GM12874 (cell line): Measurements from ENCODE around the gene INO80D.

Experiments
- TF ChIP-seq, protein P1 (sequence below): IDR thresholded peaks from 2 replicates; pipeline ENCODE4 v1.5.1; 2011; ENCODE audit warnings: low read depth, mild to moderate bottlenecking, control low read depth, low read length, moderate library complexity; ENCODE audit not compliant: insufficient read depth

INO80D gene

DNA sequence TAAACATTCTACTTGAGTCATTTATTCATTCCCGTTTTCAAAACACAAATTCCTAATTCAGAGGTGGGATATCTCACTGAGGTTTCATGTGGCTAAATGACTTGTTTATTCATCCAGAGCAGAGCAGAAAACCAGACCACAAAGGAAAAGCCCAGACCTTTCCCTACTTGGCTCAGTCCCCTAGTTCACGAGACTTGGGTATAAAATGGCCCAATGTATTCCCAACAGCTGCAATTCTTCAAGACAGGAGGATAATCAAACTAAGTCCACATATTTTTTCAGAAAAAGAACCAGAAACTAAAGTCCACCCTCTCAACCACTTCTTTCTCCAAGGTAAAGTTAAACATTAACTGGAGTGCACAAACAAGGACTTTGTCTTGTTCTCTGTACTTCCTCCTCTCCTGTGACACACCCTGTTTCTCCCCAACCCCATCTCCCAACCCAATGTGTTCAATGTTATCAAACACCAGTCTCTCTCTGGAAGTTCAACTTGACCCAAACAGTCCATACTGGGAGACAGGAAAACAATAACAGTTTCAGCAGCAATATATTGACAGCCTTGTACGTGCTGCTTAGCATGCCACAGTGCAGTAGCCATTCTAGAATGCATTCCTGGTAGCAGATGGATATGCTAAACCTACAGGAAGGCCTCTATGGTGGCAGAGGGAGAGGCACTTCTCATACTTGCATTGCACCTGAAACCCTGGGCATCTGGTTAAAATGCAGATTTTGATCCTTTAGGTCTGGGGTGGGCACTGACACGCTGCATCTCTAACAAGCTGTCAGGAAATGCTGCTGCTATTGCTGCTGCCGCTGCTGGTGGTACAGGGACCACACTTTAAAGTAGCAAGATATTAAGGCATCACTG lies 110.7 kb downstream of the INO80D start:
- TF ChIP-seq, protein P1, sequence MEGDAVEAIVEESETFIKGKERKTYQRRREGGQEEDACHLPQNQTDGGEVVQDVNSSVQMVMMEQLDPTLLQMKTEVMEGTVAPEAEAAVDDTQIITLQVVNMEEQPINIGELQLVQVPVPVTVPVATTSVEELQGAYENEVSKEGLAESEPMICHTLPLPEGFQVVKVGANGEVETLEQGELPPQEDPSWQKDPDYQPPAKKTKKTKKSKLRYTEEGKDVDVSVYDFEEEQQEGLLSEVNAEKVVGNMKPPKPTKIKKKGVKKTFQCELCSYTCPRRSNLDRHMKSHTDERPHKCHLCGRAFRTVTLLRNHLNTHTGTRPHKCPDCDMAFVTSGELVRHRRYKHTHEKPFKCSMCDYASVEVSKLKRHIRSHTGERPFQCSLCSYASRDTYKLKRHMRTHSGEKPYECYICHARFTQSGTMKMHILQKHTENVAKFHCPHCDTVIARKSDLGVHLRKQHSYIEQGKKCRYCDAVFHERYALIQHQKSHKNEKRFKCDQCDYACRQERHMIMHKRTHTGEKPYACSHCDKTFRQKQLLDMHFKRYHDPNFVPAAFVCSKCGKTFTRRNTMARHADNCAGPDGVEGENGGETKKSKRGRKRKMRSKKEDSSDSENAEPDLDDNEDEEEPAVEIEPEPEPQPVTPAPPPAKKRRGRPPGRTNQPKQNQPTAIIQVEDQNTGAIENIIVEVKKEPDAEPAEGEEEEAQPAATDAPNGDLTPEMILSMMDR: no peak

DNA sequence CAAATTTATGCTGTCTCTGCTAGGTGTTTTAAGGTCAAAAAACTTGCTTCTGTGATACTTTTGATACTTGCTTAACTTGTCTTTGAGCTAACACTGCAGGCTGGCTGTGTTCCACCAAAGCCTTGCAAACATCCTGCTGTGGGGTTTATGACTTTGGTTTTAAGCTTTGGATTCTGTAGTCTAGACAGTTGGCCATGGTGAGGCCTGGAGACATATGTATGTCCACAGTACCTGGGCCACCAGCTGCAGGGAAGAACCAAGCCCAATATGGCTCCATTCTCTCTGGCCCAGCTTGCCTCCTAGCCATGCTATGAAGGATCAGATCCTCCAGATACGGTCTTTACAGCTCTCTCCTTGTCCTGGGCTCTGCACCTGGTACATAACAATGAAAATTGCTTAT lies 113.9 kb downstream of the INO80D start:
- TF ChIP-seq, protein P1: no peak

DNA sequence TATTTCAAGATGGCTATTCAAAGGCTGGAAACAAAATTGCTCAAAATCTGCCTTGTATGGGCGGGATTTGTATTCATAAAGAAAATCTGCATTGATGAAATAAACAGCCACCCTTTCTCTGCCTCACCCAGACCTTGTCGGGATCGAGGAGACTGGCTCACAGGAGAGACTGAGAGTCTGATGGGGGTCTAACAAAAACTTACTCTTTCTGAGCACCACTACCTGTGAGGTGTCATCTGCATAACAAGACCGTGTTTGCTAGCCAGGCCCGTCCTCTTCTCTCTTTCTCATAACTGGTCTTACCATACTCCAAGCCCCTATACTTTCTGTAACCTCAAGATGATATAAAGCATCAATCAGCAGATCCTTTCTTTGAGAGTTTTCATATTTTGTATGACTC lies 115.6 kb downstream of the INO80D start:
- TF ChIP-seq, protein P1: no peak

DNA sequence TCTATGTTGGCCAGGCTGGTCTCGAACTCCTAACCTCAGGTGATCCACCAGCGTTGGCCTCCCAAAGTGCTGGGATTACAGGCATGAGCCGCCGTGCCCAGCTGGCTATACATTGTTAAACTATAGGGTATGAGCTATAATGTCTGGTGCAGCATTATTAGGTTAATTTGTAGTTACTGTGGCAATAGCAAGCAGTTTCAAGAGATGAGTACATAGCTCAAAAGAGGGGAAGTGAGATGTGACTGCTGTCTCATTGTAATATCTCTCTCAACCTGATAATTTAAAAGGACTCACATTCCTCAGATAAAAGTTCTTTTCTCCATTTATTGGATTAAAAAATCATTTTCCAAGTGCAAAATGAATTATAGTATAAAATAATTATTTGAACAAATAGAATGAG lies 116.4 kb downstream of the INO80D start:
- TF ChIP-seq, protein P1: no peak

DNA sequence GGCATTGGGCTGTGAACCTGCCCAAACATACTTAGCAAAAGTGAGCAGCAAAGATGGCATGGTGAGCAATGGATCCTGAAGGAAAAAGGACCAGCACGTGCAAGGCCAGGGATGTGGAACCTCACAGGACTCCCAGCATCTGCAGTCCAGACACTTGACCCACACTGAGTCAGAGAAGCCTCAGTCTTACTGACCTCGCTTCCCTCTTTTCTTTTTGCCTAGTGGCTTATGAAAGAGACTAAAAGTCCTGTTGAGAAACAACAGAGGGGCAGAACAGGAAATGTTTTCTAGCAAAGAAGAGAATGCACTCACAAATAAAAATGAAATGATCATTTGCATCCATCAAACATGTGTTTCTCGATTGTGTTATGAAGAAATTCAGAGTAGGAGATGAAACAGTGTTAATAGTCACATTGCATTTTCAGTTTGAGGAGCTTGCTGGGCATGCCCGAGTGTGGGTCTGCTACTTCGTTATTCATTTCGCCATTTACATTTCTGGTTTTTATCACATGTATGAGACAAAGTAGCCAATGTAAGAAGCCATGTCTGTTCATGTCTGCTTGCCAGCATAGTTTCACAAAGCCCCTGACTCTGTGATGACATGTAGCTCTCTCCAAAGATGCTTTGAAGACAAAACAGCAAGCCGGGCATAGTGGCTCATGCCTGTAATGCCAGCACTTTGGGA lies 118.4 kb downstream of the INO80D start:
- TF ChIP-seq, protein P1: no peak

DNA sequence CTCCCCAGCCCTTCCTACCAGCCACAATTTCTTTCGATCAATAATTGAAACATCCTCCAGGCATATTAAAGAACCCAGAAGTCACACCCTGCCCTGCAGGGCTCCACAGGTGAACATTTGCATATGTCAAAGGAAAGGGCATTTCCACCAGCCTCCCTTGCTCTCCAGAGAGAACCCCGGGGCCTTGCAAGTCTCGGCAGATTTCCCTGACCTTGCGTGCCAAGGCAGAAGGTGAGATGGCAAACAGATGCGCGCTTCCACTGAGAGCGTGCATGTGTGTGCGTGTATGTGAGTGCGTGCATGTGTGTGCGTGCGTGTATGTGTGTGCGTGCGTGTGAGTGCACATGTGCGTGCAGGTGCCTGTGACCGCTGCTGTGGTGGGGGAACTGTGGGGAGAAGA lies 120.3 kb downstream of the INO80D start:
- TF ChIP-seq, protein P1: no peak

DNA sequence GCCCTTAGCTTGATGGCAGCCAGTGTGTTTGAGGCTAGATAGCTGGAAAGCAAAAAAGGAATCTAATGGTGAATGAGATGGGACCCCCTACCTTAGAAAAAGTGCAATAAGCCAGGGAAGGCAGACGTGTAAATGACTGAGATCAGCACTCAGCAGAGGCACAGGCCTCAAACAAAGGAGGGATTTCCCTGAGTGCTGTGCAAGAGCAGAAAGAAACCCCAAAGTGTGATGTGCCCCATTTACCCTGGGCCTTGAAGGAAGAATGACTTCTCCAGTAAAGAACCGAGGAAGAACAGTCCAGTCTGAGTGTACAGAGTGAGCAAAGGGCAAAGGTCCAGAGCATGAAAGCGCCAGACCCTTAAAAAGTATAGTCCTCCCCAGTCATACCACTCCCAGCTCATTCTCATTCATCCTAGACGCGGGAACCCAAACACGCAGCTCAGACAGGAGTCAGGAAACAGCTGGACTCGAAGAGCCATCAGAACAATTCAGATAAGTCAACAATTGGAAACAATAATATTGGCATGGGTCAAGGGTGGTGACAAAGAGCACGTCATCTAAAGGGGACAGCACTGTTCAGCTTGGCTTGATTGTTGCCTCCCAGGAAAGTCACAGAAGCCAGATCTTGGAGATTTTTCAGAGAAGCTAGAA lies 121.7 kb downstream of the INO80D start:
- TF ChIP-seq, protein P1: no peak
